Activated B cell treated with CpG ODN at 0.5 μM for 24 hours (primary cell): ENCODE measurements around the gene USE1. TPM values are rescaled to one million over a fixed set of nuclear protein-coding genes. Genes with fewer than 3 reads are reported as not detected.

Experiments
- ATAC-seq: fragments of 200-7000 bp; cut with Tn5 transposase; one replicate; pipeline ENCODE4 v1.10.0; 2021; ENCODE audit warnings: low read depth, mild to moderate bottlenecking, moderate library complexity
- CTCF ChIA-PET: fragments of 350-600 bp; sonication (Branson Sonifier 250); formaldehyde crosslinking; loops from one replicate; lab custom pipeline; 2021; ENCODE audit warnings: antibody characterized with exemption; lab: Charles Lee
- POLR2A ChIA-PET: fragments of 350-600 bp; sonication (Branson Sonifier 250); formaldehyde crosslinking; loops from one replicate; lab custom pipeline; 2021; ENCODE audit warnings: antibody characterized with exemption; lab: Charles Lee
- DNase-seq: peaks from one replicate; pipeline ENCODE4 v3.0.0; 2022
- H3K27ac Mint-ChIP-seq: one replicate; pipeline ENCODE4 v1.8.0; 2020; ENCODE audit warnings: mixed read lengths
- H3K27me3 Mint-ChIP-seq: one replicate; pipeline ENCODE4 v1.8.0; 2021; ENCODE audit warnings: mixed read lengths
- H3K36me3 Mint-ChIP-seq: one replicate; pipeline ENCODE4 v1.8.0; 2021; ENCODE audit warnings: low read depth, mixed read lengths
- H3K4me1 Mint-ChIP-seq: one replicate; pipeline ENCODE4 v1.8.0; 2021; ENCODE audit warnings: mixed read lengths
- H3K4me3 Mint-ChIP-seq: one replicate; pipeline ENCODE4 v1.8.0; 2020; ENCODE audit warnings: mild to moderate bottlenecking, mixed read lengths
- H3K9me3 Mint-ChIP-seq: one replicate; pipeline ENCODE4 v1.8.0; 2020; ENCODE audit warnings: mixed read lengths
- CTCF ChIP-seq: fragments of 200-600 bp; IDR thresholded peaks from one replicate; pipeline ENCODE4 v1.8.0; 2022; ENCODE audit warnings: antibody characterized with exemption, mild to moderate bottlenecking
- intact Hi-C: fragments of 100-400 bp; cut with micrococcal nuclease; formaldehyde crosslinking; loops from one replicate; pipeline ENCODE4 v1.15.1; 2024
- total RNA-seq: library from RNA; stranded (reverse); gene quantifications from 2 replicates; pipeline ENCODE4 v1.2.3, GENCODE V29; 2022

The USE1 gene
- total RNA-seq, 1 donor from 2014 or later, result 43.4 TPM

- CTCF ChIA-PET, result no interaction called here
- Mint-ChIP-seq H3K4me1 (no peaks in the 10 kb centered on the region), H3K27me3 (no peaks in the 10 kb centered on the region), H3K4me3 (no peak overlapping the region), H3K27ac (no peak overlapping the region), H3K9me3 (no peaks in the 10 kb centered on the region), H3K36me3 (no peaks in the 10 kb centered on the region)
- DNase-seq (no peak), ATAC-seq (no peak)
- intact Hi-C loops, result no loop called here
- POLR2A ChIA-PET, result interaction anchor here (0.6 to 1.0 kb wide), 4 partner anchors 11 to 69 kb away, joined by 3 to 4 read pairs (median 4); no protein-coding TSS in a partner anchor
- no peak for TF ChIP-seq CTCF
Measured at GRCh38 chr19:17254636-17255035, 39.5 kb downstream of the USE1 start.

DNA sequence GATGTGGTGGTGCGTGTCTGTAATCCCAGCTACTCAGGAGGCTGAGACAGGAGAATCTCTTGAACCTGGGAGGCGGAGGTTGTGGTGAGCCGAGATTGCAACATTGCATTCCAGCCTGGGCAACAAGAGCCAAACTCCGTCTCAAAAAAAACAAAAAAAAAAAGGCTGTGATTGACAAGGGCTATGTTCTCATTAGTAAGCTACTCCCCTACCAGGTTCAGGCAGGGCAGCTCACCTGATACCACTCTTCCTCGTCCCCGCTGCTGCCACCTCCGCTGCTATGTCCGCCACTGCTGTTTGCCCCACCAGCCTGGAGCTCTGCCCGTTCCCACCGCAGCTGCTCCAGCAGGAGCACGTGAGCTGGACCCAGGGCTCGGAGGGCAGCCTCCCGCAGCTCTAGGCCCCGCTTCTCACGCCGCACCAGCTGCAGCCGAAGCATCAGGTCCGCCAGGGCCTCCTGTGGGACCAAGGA is 40.0 kb downstream of the USE1 start:
- Mint-ChIP-seq H3K27me3 (no peaks in the 10 kb centered on the region), H3K36me3 (no peaks in the 10 kb centered on the region), H3K9me3 (no peaks in the 10 kb centered on the region), H3K4me1 (no peaks in the 10 kb centered on the region), H3K27ac (no peak overlapping the region), H3K4me3 (no peak overlapping the region)
- DNase-seq, result no peak
- ChIA-PET POLR2A (interaction anchor here (0.6 to 1.0 kb wide), 4 partner anchors 11 to 71 kb away, joined by 3 to 4 read pairs (median 3); no protein-coding TSS in a partner anchor), CTCF (no interaction called here)
- intact Hi-C loops, result no loop called here
- no peak for ATAC-seq
- no peak for TF ChIP-seq CTCF

- intact Hi-C loops, result no loop called here
- H3K27me3 Mint-ChIP-seq, result no peaks in the 10 kb centered on the region
- H3K4me3 Mint-ChIP-seq, result no peak overlapping the region
- DNase-seq (no peak), ATAC-seq (no peak)
- POLR2A ChIA-PET, result interaction anchor here (0.7 to 1.4 kb wide), 3 partner anchors 10 to 72 kb away, joined by 3 to 5 read pairs (median 3); no protein-coding TSS in a partner anchor
- H3K9me3 Mint-ChIP-seq, result no peaks in the 10 kb centered on the region
- TF ChIP-seq CTCF, result no peak
- CTCF ChIA-PET, result interaction anchor here (1.1 kb wide), 1 partner anchor 26 kb away, joined by 3 read pairs; no protein-coding TSS in a partner anchor
- peaks cover 6% of the 10 kb centered on the region for H3K4me1 Mint-ChIP-seq
- no peak overlapping the region for H3K27ac Mint-ChIP-seq
- no peaks in the 10 kb centered on the region for H3K36me3 Mint-ChIP-seq
Measured at GRCh38 chr19:17256130-17256529, 41.0 kb downstream of the USE1 start.

GRCh38 chr19:17259118-17259780 is 44.1 kb downstream of the USE1 start:
- DNase-seq, result no peak
- ChIA-PET POLR2A (interaction anchor here (0.6 to 1.2 kb wide), 3 partner anchors 8 to 134 kb away, joined by 3 to 4 read pairs (median 3); partner anchors contain the start of gene BABAM1), CTCF (interaction anchor here (0.6 to 2.9 kb wide), 5 partner anchors 10 to 127 kb away, joined by 3 to 19 read pairs (median 10); partner anchors contain the start of genes ANKLE1 and MRPL34)
- H3K4me3 Mint-ChIP-seq, result no peak overlapping the region
- no peak overlapping the region for H3K27ac Mint-ChIP-seq
- TF ChIP-seq CTCF, result no peak
- ATAC-seq, result no peak
- H3K36me3 Mint-ChIP-seq, result no peaks in the 10 kb centered on the region
- intact Hi-C loops, result no loop called here
- H3K27me3 Mint-ChIP-seq, result no peaks in the 10 kb centered on the region
- no peaks in the 10 kb centered on the region for H3K9me3 Mint-ChIP-seq
- H3K4me1 Mint-ChIP-seq, result peaks cover 6% of the 10 kb centered on the region

DNA sequence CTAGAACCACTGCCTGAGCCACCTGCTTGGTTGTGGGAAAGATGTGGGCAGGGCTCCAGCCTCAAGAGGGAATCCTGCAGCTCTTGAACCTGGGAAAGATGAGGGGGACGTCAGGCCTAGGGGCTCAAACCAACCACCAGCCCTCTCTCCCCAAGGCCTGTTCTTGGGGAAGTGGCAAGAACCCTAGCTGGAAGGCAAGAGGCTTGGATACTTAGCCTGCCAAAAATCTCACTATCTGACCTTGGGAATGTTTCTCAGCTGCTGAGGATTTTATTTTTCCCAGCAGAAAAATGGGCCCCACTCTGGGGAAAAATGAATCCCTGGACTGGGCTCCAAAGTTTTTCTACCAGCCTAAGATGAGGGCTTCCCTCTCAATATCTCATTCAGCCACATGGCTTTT is 44.8 kb downstream of the USE1 start:
- no peak for TF ChIP-seq CTCF
- ATAC-seq, result no peak
- intact Hi-C loops, result no loop called here
- no peaks in the 10 kb centered on the region for H3K27me3 Mint-ChIP-seq
- H3K4me1 Mint-ChIP-seq, result peaks cover 11% of the 10 kb centered on the region
- H3K4me3 Mint-ChIP-seq, result no peak overlapping the region
- H3K9me3 Mint-ChIP-seq, result no peaks in the 10 kb centered on the region
- no peaks in the 10 kb centered on the region for H3K36me3 Mint-ChIP-seq
- ChIA-PET POLR2A (interaction anchor here (0.8 to 1.3 kb wide), 3 partner anchors 10 to 34 kb away, joined by 4 to 11 read pairs (median 5); partner anchors contain the start of genes ANKLE1 and OCEL1), CTCF (interaction anchor here (0.6 to 2.9 kb wide), 9 partner anchors 11 to 126 kb away, joined by 3 to 19 read pairs (median 4); partner anchors contain the start of genes ANKLE1 and MRPL34)
- DNase-seq, result no peak
- H3K27ac Mint-ChIP-seq, result no peak overlapping the region
